ENCODE data around the gene SMAD5. TPM values are rescaled to one million over a fixed set of nuclear protein-coding genes. Genes with fewer than 3 reads are reported as not detected.

Gene SMAD5
- total and polyA plus RNA-seq, 2 donors from 2014 or later = 9.9 to 67.7 TPM

- Histone ChIP-seq H3K4me3 (ENCODE audit: low read length in 3 of 3) (no peak overlapping the region), H3K4me1 (ENCODE audit: control insufficient read depth in 2 of 3, insufficient read depth in 2 of 3, low read depth in 1 of 3, low read length in 3 of 3) (peaks cover 0 to 3% (median 0%) of the 10 kb centered on the region in 3 donors), H3K36me3 (ENCODE audit: control insufficient read depth in 2 of 3, insufficient read depth in 3 of 3, low read length in 3 of 3) (no peaks in the 10 kb centered on the region), H3K9me3 (ENCODE audit: control insufficient read depth in 2 of 3, insufficient read depth in 1 of 3, low read length in 3 of 3) (no peaks in the 10 kb centered on the region), H3K27me3 (ENCODE audit: control insufficient read depth, insufficient read depth, low read length) (no peaks in the 10 kb centered on the region), H3K27ac (ENCODE audit: low read depth in 2 of 2, low read length in 2 of 2) (no peak overlapping the region), H3K9ac (ENCODE audit: low read length in 3 of 3) (no peak overlapping the region)
- DNase-seq (peak in 2 of 5 donors; percentile 37 to 72), FAIRE-seq (no peak)
- intact Hi-C loops (cut with DNase I) = no loop called here
- TF ChIP-seq CTCF (IDR thresholded peaks at IDR 0.05; ENCODE audit: borderline replicate concordance, extremely low read depth, insufficient read depth) = no peak
Observed at GRCh38 chr5:136104306-136104965, 28.2 kb upstream of the SMAD5 start.

- FAIRE-seq = no peak
- no peaks in the 10 kb centered on the region for H3K27me3 ChIP-seq (ENCODE audit: control insufficient read depth, insufficient read depth, low read length)
- H3K4me1 ChIP-seq (ENCODE audit: control insufficient read depth in 2 of 3, insufficient read depth in 2 of 3, low read depth in 1 of 3, low read length in 3 of 3) = peaks cover 0 to 3% (median 0%) of the 10 kb centered on the region in 3 donors
- intact Hi-C loops (cut with DNase I) = no loop called here
- no peak overlapping the region for H3K9ac ChIP-seq (ENCODE audit: low read length in 3 of 3)
- no peak overlapping the region for H3K4me3 ChIP-seq (ENCODE audit: low read length in 3 of 3)
- no peak for TF ChIP-seq CTCF (IDR thresholded peaks at IDR 0.05; ENCODE audit: borderline replicate concordance, extremely low read depth, insufficient read depth)
- DNase-seq = peak in 2 of 5 donors; percentile 33 to 56
- no peaks in the 10 kb centered on the region for H3K9me3 ChIP-seq (ENCODE audit: control insufficient read depth in 2 of 3, insufficient read depth in 1 of 3, low read length in 3 of 3)
- H3K36me3 ChIP-seq (ENCODE audit: control insufficient read depth in 2 of 3, insufficient read depth in 3 of 3, low read length in 3 of 3) = no peaks in the 10 kb centered on the region
- no peak overlapping the region for H3K27ac ChIP-seq (ENCODE audit: low read depth in 2 of 2, low read length in 2 of 2)
Observed at GRCh38 chr5:136106351-136107031, 26.2 kb upstream of the SMAD5 start.

GRCh38 chr5:136108180-136108611 is 24.4 kb upstream of the SMAD5 start:
- Histone ChIP-seq H3K27ac (ENCODE audit: low read depth in 2 of 2, low read length in 2 of 2) (no peak overlapping the region), H3K9ac (ENCODE audit: low read length in 3 of 3) (no peak overlapping the region), H3K4me3 (ENCODE audit: low read length in 3 of 3) (no peak overlapping the region), H3K36me3 (ENCODE audit: control insufficient read depth in 2 of 3, insufficient read depth in 3 of 3, low read length in 3 of 3) (no peaks in the 10 kb centered on the region), H3K4me1 (ENCODE audit: control insufficient read depth in 2 of 3, insufficient read depth in 2 of 3, low read depth in 1 of 3, low read length in 3 of 3) (peaks cover 0 to 3% (median 0%) of the 10 kb centered on the region in 3 donors), H3K27me3 (ENCODE audit: control insufficient read depth, insufficient read depth, low read length) (no peaks in the 10 kb centered on the region), H3K9me3 (ENCODE audit: control insufficient read depth in 2 of 3, insufficient read depth in 1 of 3, low read length in 3 of 3) (no peaks in the 10 kb centered on the region)
- DNase-seq (no peak), FAIRE-seq (no peak)
- no peak for TF ChIP-seq CTCF (IDR thresholded peaks at IDR 0.05; ENCODE audit: borderline replicate concordance, extremely low read depth, insufficient read depth)
- intact Hi-C loops (cut with DNase I) = no loop called here
